C4-2B (cell line): Measurements from ENCODE around the gene THAP7.

Experiments used
- H3K27ac ChIP-seq: fragments of 450-650 bp; 2 replicates; pipeline ENCODE4 v1.5.1; 2017
- CTCF ChIP-seq: fragments of 450-650 bp; conservative IDR thresholded peaks from 2 replicates; pipeline ENCODE4 v1.5.1; 2017; ENCODE audit warnings: mild to moderate bottlenecking
- ZFX ChIP-seq: fragments of 450-650 bp; IDR thresholded peaks from 2 replicates; pipeline ENCODE4 v1.6.1; 2017

The THAP7 gene

GRCh38 chr22:20996598-20997535, 5.1 kb downstream of the THAP7 start:
- no peak overlapping the region for H3K27ac ChIP-seq
- TF ChIP-seq ZFX (no peak), CTCF (no peak)

DNA sequence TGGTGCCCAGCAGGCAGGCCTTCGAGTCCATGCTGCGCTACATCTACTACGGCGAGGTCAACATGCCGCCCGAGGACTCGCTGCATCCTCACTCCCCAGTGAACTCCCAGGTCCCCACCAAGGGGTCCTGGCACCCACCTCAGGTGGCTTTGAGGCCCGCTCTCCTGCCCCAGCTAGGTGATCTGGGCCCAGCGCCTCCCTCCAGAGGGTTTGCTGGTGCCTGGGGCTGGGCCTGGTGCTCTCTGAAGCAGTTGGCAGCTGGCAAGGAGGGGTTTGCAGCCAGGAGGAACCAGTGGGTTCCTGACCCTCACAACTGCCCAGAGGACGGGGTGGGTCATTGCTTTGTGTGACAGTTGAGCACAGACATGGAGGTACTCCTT, 5.9 kb downstream of the THAP7 start:
- no peak overlapping the region for H3K27ac ChIP-seq
- TF ChIP-seq ZFX, result no peak
- TF ChIP-seq CTCF, result no peak

GRCh38 chr22:20995329-20996030, 6.4 kb downstream of the THAP7 start:
- H3K27ac ChIP-seq, result no peak overlapping the region
- TF ChIP-seq ZFX (no peak), CTCF (no peak)

- TF ChIP-seq ZFX, result no peak
- no peak for TF ChIP-seq CTCF
- no peak overlapping the region for H3K27ac ChIP-seq
Observed at GRCh38 chr22:20994902-20995241, 7.0 kb downstream of the THAP7 start.

GRCh38 chr22:20994128-20994901, 7.6 kb downstream of the THAP7 start:
- TF ChIP-seq ZFX, result no peak
- TF ChIP-seq CTCF, result no peak

DNA sequence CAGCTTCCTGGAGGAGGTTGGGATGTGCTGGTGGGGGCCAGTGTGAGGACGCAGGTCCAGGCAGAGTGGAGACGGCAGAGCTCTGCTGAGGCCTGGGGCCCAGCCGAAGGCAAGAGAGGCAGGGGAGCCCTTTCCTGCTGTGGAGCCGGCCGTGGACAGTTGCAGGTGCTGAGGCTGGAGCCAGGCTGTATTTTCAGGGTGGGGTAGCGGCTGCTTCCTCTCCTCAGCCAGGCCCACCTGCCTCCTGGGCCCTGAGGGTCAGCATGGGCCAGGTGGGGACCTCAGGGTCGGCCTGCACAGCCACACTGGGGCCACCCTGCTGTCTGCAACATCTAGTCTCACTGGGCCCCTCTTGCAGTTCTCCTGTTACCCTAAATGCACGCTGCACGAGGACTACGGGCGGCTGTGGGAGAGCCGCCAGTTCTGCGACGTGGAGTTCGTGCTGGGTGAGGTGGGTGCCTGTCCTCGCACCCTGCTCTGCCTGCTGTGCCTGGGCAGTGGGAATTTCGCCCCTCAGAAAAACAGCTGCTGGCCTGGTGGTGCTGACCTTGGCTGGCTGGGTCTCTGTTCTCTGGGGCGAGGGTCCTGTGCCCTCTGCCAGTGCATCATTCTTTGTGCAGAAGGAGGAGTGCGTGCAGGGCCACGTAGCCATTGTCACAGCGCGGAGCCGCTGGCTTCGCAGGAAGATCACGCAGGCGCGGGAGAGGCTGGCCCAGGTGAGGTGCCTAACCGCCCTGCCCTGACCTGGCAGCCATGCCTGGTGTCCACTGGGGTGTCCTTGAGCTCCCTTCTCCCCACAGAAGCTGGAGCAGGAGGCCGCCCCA, 8.4 kb downstream of the THAP7 start:
- H3K27ac ChIP-seq, result no peak overlapping the region
- no peak for TF ChIP-seq CTCF

More at GRCh38 chr22:20994128-20994901, 7.6 kb downstream of the THAP7 start:
- H3K27ac ChIP-seq, result no peak overlapping the region
